NCI-H510A treated with DMSO at 0.1 percent for 48 hours (cell line): ENCODE results near the gene ALDH2.
"Not testable (repeated sequence)": the region's sequence is repeated elsewhere in the genome, so short reads cannot be mapped to it uniquely, and the experiment has no call there.

Experiments
- DNase-seq: peaks from one replicate; lab custom pipeline; 2025; lab: John Stamatoyannopoulos, UW

Gene ALDH2

DNA sequence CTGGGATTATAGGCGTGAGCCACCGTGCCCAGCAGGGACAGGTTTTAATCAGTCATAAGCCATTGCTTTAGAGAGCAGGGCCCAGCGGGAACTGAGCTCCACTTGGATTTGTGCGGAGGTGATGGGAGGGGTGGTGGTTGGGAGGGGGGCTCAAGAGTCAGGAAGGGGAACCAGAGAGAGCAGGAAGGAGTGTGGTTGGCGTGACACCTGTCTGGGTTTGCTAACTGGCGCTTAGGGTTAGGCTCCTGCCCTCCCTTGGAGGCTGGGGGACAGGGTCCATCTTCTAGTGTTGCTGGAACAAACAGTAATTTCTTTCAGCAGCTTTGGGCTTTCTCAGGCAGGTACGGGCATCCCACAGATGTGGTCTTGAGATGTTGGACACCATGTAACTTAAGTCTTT is 7.5 kb upstream of the ALDH2 start:
- DNase-seq = no peak

GRCh38 chr12:111759991-111760390 is 6.7 kb upstream of the ALDH2 start:
- no peak for DNase-seq

DNA sequence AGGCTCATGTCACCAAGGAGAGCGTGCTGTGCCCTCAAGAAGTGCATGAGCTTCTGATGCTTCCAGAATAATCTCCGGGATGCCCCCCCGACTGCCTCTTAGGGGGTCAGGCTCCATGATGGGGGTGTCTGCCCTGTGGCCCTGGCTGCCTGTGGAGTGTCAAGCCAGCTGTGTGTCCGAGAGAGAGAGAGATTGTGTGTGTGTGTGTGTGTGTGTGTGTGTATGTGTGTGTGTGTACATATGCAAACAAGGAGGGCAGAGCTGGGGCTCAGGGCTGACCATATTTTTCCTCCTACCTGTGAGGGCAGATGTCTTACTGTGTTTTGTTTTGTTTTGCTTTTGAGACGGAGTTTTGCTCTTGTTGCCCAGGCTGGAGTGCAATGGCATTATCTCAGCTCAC is 5.6 kb upstream of the ALDH2 start:
- no peak for DNase-seq

GRCh38 chr12:111761706-111762105 is 5.0 kb upstream of the ALDH2 start:
- DNase-seq = no peak

GRCh38 chr12:111763552-111763951 is 3.2 kb upstream of the ALDH2 start:
- DNase-seq = not testable (repeated sequence)

- DNase-seq = no peak
Measured at GRCh38 chr12:111764120-111764821, 2.5 kb upstream of the ALDH2 start.

- no peak for DNase-seq
Measured at GRCh38 chr12:111767362-111768158, 827 bp downstream of the ALDH2 start.

- no peak for DNase-seq
Measured at GRCh38 chr12:111768159-111768895, 1.6 kb downstream of the ALDH2 start.

DNA sequence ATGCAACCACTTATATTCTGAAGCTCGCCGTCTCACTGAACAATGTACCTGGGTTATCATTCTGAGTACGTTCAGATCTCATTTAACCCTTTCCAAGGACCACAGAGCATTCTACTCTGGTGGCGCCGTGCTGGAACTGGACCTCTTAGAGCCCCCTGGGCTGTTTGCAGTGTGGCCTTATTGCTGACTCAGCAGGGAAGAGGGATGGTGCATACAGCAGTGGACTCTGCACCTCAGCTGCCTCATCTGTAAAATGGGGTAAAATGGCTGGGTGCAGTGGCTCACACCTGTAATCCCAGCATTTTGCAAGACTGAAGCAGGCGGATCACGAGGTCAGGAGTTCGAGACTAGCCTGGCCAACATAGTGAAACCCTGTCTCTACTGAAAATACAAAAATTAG is 2.9 kb downstream of the ALDH2 start:
- DNase-seq = no peak

GRCh38 chr12:111773801-111774551 is 7.2 kb downstream of the ALDH2 start:
- no peak for DNase-seq

- DNase-seq = peak; percentile 76
Measured at GRCh38 chr12:111775205-111776193, 8.8 kb downstream of the ALDH2 start.

- DNase-seq = no peak
Measured at GRCh38 chr12:111776836-111777344, 10.2 kb downstream of the ALDH2 start.

GRCh38 chr12:111777345-111778045 is 10.8 kb downstream of the ALDH2 start:
- no peak for DNase-seq

DNA sequence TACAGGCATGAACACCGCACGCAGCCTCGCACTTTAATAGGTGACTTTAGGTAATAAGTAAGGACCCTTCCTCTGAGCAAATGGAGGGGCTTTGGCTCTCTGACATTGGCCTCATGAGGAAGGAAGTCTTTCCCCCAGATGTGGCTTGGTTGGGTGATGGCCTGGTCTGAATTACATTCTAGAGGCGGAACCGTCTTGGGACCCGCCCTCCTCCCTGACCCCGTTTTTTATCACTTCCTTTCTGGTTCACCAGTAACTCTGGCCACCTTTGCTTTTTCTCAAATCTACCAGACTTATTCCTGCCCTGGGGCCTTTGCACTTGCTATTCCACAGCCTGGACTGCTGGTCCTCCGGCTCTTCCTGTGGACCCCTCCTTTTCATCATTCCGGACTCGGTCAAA is 13.4 kb downstream of the ALDH2 start:
- DNase-seq = no peak

DNA sequence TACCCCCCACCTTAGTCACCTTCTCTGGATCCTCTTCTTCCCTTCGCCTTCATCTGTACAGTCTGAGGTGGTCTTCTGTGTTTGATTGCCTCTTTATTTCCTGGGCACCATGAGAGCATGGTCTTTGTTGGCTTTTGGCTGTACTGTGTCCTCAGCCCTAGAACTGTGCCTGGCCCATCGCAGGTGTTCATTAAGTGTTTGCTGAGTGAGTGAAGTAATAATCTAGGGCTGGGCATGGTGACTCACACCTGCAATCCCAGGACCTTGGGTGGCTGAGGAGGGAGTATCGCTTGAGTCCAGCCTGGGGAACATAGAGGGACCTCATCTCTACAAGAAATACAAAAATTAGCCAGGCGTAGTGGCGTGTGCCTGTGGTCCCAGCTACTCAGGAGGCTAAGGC is 13.9 kb downstream of the ALDH2 start:
- DNase-seq = no peak

GRCh38 chr12:111781085-111781658 is 14.4 kb downstream of the ALDH2 start:
- no peak for DNase-seq

GRCh38 chr12:111783046-111783445 is 16.3 kb downstream of the ALDH2 start:
- DNase-seq = no peak

- DNase-seq = no peak
Measured at GRCh38 chr12:111784953-111785352, 18.2 kb downstream of the ALDH2 start.

DNA sequence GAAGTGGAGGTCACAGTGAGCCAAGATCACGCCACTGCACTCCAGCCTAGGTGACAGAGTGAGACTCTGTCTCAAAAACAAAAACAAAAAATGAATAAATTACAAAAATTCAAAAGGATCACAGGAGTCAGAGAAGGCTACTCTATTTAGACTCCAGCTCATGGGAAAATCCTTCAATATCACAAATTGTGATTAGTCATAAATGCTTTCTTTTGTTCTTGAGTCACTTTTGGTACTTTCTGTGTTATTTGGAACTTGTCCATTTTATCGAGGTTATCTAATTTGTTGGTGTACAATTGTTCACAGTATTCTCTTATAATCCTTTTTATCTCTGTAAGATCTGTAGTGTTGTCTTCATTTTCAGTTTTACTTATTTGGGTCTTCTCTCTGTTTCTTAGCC is 18.9 kb downstream of the ALDH2 start:
- DNase-seq = no peak
